Measurements from ENCODE around the gene ZBTB39.
"Not testable (repeated sequence)": the region's sequence is repeated elsewhere in the genome, so short reads cannot be mapped to it uniquely, and the experiment has no call there.

The ZBTB39 gene

DNA sequence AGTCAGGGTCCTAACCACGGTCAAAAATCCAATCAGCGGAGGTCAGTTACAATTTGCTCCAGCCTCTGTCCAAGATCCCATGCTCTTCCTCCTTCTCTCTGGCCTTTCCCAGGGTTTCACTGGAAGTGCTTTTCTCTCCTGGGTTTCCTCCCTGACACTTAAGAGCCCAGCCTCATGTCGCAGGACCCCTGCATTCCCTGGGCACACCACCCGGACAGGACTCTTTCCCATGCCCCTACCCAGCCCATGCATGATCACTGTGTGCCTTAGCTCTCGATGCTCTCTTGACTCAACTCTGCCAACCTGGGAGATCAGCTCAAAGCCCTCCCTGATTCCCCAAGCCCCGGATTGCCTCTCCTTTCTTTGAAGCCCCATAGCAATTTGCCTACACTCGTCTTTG is 25.4 kb upstream of the ZBTB39 start:
- DNase-seq (ENCODE audit: low spot score), result no peak

DNA sequence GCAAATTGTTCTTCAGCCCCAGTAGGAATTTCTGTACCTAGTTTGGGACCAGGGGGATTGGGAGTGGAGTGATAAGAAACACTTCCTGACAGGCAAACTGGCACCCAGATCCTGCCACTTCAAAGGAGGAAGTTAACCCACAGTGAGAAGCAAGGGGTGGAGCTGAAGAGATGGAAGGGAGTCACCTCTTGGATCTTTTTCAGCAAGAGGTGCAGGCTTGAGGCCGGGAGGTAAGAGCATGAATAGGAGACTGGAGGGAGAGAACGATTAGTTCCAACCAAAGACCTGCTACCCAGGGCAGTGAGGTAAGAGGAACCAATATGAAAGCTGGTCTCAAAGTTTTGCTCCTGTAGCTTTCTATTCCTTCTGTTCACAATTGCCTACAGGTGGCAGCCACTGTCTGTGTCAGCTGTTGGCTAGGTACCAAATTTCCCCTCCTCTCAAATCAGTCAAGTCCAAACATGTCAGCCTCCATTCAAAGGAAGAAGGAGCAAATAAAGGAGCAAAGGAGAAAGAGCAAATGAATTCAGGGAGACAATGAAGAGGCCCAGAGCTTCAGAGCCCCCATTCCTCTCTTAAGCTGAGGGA is 24.9 kb upstream of the ZBTB39 start:
- peak; percentile 30 for DNase-seq (ENCODE audit: low spot score)

DNA sequence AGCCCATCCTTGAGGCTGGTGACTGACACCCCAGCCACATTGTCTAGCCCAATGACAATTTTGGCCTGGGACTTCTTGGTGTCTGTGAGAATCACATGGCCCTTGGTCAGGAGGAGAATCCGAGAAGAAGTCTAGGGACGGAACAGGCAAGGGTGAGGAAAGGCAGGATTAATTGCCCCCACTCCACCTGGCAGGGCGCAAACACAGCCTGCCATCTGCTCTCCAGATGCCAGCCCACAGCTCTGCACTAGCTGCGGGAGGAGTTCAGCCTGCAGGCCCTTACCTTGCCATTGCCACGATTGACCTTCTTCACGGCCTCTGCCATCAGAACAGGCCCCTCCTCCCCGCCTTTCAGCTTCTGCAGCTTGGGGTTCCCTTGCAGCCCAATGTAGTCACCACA is 23.1 kb upstream of the ZBTB39 start:
- DNase-seq (ENCODE audit: low spot score), result no peak

DNA sequence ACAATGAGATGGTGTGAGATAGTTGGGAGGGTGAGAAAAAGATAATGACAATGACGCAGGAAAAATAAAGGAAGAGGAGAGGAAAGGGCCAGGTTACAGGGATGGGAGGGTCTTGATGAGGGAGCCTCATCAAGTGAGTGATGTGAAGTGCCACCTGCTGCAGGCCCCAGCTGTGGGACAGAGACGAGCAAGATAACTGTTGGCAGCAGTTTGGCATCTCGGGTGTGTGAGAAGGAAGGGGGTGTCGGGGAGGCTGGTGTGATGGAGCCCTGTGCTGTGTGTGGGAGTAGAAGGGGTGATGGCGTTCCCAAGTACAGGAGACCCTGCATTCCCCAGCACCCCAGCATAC is 21.4 kb upstream of the ZBTB39 start:
- no peak for DNase-seq (ENCODE audit: low spot score)

DNA sequence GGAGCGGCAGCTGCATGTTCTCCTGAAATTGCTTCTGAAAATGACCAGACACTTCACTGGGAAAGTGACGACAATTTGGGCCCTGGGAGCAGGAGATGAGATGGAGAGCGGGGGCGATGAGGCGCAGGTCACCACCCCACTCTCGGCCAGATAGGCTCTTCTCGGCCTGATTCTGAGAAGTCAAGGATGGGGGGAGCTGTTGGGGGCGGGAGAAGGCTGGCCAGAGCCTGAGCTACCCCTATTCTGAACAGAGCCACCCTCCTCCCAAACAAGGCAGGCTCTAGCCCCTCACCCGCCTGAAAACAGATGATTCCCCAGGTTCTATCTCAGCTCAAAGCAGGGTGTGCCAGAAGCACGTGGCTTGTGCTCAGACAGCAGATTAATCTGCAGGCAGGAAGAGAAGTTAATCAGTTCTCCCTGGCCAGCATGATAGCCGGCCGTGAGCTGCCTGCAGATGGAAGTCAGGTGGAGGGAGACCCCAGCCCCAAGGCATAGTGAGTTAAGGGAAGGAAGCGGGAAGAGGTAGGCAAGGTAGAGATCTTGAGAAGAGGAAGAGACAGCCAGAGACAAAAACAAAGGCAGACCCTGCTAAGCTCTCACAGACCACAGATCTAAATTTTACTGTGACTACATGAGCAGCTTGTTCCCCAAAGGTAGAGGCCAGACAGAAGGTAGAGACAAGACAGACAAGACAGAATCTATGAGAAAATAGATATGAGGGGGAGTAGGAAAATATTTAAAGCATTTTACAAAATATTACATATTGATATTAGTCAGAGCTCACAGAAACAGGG is 20.9 kb upstream of the ZBTB39 start:
- no peak for DNase-seq (ENCODE audit: low spot score)

DNA sequence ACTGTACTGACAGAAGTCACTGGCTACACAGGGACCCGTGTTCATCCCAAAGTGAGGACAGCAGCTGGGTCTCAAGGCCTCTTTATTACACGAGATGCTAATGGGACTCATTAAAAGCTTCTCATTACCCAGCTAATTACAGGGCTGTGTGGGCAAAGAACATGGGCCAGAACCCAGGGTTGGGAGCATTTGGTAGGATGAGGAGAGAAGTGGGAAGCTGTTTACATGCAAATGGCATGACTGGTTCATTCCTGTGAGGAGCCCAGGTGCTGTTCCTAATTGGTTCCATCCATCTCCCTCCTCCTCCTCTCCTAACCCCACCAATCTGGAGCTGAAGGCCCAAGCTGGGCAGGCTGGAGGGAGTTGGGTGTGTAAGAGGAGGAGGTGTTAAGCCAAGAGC is 18.9 kb upstream of the ZBTB39 start:
- no peak for DNase-seq (ENCODE audit: low spot score)

DNA sequence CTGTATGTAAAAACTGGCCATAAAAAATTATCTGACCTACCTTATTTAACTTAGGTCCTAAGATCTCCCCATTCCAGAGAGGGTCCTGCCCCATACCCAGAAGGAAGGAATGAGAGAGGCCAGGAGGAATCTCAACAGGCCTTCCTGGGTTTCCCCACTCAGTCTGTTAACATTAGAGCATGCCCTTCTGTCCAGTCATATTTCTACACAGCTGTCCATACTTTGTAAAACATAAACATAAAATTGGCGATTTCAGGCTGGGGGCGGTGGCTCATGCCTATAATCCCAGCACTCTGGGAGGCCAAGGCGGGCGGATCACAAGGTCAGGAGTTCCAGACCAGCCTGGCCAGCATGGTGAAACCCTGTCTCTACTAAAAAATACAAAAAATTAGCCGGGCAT is 16.0 kb upstream of the ZBTB39 start:
- DNase-seq (ENCODE audit: low spot score), result not testable (repeated sequence)

DNA sequence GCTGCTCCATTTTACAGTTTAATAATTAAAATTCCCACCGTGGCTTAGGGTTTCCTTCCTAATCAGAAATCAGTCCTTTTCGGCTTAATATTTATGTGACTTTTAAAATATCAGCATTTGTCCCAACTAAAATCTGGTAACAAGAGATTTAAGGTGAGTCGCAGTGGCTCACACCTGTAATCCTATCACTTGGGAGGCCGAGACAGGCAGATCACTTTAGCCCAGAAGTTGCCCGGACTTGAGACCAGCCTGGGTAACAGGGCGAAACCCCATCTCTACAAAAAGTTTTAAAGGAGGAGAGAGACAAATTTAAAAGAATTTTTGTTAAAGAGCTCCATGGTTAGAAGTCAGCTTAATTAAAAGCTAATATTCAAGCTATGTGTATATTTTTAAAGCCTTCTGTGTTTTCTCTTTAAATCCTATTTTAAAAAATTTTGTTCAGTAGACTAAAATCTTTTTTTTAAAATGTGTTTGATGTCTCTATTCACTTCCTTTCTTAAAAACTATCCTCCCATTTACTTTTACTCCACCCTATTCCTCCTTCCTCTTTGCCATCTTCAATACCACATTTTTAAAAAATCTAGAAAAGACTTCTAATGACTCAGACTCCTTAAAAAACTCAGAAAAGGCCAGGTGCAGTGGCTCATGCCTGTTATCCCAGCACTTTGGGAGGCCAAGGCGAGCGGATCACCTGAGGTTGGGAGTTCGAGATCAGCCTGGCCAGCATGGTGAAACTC is 13.8 kb upstream of the ZBTB39 start:
- DNase-seq (ENCODE audit: low spot score), result no peak

DNA sequence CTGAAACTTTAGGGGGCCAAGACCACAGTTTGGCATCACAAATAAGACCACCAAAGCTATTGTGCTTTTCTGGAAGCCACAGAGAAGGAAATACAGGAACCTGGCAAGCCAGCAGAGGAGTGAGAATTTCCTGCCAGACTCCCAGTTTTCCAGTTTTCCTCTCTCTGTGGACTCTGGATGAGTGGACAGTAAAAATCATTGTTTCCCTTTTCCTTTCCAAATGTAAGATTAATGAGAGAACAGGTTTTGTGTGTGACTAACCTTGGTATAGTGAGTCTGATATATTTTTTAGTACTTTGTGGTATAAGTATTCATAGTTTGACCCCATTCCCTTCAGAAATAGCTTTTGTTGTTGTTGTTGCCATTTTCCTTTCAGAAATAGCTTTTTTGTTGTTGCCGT is 12.6 kb upstream of the ZBTB39 start:
- DNase-seq (ENCODE audit: low spot score), result no peak

DNA sequence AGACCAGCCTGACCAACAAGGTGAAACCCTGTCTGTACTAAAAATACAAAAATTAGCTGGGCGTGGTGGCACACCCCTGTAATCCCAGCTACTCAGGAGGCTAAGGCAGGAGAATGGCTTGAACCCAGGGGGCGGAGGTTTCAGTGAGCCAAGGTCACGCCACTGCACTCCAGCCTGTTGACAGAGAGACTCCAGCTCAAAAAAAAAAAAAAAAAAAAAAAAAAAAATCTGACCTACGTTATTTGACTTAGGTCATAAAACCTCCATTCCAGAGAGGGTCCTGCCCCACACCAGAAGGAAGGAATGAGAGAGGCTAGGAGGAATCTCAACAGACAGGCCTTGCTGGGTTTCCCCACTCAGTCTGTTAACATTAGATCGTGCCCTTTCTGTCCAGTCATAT is 12.0 kb upstream of the ZBTB39 start:
- DNase-seq (ENCODE audit: low spot score), result not testable (repeated sequence)

DNA sequence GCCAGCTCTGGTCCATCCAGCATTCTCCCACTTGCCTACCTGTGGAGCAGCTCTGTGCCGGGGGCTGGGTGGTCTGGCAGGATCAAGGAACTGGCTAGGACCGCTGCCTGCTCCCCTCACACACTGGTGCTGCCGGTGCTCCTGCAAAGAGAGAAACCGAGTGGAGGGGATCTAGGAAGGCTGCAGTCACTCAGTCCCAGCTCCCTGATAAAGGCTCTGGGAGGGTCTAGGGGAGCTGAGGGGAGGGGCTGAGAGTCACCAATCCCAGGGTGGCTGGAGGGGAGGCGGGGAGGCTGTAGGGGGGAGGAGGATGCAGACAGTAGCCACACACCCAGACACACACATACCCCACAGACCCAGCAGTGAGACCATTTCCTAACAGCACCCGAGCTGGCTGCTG is 10.0 kb upstream of the ZBTB39 start, which contains the start of gene TAC3:
TAC3 (minus strand) TSS at position 182 of the 400 bp plus-strand sequence. CDS start 732 bp downstream, outside the sequence.
- DNase-seq (ENCODE audit: low spot score), result no peak

DNA sequence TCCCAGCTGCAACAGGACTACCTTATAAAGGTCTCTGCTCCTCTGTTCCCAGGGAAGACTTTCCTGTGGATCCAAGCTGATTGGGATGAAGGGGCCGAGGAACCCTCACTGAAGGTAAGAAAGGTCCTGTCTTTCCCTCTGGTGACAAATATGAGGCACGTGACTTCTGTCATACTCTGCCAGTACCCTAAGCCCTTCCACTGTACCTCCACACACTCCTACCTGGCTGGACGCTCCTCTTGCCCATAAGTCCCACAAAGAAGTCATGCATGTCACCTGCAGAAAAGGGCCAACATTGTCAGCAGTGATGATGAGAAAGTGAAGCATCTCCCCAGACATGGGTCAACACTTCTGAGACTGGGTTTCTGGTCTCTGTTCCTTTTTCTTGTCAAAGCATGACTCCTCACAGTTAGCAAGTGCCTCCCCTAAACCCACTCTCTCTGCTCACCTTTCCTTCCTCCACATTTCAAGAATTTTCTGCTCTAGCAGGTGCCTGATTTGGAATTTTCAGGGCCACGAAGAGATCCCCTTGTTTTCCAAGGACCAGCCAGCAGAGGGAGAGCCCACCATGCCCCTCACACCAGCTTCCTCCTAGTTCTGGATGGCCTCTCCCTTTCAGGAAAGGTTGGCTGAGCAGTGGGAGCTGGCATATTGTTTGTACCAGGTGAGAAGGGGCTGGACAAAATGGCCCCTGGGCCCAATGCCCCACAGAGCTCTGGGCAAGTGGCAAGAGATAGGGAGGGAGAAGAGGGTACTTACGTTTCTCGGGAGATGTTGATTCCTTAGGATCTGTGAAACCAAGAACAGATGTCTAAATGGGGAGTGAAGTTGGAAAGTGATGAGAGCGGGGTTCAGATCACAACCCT is 6.5 kb upstream of the ZBTB39 start:
- no peak for DNase-seq (ENCODE audit: low spot score)

DNA sequence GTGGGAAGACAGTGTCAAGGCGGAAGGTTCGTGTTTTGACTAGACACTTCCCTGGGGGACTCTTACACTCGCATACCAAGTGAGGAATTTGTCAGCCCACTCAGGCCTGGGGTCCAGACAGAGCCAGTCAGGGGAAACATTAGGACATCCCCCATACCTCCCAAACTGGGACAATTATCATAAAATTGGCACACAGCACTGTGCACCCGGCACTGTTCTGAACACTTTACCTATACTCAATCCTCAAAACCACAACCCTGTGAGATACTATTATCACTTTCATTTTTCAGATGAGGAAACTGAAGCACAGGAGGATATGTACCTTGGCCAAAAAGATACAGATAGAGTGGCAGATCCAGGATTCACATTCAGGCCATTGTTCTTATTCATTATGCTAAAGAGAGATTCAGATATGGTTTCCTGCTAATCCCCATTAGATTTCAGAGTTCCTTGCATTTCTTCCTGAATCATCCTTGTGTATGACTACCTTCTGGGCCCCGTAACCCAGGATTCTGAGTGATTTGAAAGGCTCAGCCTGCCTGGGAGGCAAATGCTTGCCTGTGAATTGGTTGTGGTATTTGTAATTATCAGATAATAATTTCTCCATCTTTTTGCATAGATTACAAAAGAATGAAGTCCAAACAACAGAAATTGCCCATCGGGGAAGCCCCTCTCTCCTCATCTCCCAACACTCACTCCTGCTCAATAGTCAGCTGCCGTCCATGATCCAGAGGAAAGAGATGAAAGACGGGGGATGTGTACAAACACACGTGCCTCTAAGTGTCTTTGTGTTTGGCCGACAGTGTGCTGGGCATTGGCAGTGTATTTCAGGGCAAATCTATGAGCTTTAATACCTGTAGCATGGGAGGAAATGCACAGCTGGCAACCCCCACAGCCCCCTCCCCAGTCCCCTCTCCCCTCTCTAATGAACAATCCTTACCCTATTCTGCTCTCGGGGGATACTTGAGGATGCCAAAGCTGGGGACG is 5.4 kb upstream of the ZBTB39 start:
- peak; percentile 29 for DNase-seq (ENCODE audit: low spot score)

DNA sequence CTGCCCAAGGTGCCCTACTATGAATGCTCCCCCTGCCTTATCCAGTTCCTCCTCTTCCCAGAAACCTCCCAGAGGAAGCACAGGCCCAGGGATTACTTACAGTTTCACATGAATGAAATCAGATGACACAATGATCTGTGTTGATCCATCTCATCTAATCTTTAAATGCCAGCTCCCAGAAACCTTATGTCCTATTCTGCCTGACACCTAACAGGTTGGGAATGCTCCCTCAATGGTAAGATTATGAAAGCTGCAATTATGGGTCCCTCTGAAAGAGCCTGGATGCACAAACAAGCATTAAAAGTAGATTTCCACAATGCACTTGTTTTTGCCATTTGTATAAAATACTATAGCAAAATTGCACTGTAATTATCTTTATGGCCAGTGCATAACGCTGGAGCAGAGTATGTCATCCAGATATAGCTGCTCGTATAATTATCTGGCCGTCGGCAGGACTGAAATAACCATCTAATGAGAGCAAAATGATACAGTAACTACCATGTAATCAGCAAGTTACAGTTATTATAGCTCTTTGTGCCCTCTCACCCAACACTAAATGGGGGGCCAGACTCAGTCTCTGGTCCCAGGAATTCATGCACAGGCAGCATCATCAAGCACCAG is 4.4 kb upstream of the ZBTB39 start:
- DNase-seq (ENCODE audit: low spot score), result no peak

DNA sequence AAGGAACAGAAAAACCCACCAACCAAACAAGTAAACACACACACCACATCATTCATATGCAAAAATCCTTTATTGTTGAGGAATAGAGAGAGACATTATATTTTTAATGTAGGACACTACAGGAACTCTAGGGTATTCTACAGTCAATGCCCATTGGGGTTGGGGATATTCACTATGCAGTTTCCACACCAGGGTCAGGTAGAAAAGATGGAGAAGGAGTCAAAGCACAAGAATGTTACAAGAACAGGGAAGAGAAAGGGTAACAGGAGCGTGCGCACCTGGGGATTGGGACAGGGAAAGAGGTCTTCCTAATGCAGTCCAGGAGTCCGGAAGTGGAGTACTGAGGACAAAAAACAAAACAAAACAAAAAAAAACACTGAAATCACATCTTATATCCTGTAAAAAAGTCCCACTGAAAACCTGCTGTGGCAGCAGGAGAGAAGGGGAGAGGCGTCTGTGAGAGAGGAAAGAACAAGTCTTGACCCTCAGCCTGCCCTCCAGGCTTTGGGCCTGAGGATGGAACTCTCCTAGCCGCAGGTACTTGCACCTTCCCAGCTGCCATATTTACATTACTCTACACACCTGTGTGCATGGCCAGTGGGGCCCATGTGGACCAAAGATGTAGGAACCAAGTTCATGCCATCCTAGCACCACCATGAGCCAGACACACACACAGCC is 3.7 kb upstream of the ZBTB39 start:
- DNase-seq (ENCODE audit: low spot score), result no peak

DNA sequence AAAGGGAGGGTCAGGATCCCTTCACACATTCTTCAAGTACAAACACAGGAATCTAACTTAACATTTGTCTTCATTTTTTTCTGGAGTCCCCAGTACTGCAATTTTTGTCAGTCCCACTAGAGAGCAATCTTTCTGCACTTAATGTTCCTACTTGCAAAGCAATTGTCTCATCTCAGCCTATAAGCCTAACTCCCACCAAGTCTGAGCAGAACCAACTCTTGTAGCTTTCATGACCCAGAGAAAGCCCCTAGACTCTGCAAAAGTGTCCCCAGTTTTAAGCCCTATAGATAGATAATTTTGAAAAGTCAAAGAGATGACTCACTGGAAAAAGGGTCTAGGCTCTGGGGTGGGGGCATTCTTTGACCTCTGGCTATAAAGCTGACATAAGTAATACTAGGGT is 1.8 kb upstream of the ZBTB39 start:
- peak; percentile 66 for DNase-seq (ENCODE audit: low spot score)

DNA sequence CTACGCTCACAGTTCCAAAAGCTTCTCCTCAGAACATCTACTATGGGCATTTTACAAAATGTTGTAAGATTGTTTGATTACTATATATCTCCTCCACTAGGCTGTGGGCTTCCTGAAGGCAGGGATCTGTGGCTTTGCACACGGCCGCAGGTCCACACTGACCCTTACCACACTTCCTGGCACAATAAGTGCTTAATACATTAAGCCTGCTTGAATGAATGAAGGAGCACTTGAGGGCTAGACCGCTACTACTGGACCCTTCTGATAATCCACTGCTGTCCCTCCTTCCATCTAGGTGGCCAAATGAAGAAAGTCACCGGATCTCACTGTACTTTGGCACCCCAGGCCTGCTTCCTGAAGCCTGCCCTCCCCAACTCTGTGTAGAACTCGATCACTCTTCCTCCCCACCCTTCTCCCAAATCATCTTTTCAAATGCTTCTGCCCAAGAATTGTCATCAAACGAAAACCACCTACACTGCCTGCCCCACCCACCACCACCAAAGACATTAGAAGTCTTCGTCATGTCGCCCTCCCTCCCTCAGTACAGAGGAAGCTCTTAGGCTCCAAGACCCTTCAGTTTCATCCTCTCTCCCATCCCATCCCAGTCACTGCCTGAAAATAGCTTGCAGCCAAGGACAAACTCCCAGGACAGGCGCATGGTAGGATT is 596 bp upstream of the ZBTB39 start:
- peak; percentile 18 for DNase-seq (ENCODE audit: low spot score)

DNA sequence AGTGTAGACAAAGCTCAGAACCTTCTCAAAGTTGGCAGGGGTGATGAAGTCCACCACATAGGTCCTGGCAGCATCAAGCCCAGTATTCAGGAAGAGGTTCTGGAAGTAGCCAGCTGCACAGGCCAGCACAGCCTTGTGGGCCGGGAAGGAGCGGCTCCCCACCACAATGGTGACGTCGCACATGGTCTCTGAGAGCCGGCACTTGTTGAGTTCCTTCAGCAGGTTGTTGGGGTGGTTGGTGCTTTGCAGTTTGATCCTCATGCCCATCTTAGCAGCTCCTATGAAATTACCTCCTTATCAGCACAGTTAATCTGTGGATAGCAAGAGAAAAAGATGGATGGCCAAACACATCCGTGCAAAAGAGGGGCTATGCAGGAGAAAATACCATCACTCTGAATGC is 1.7 kb downstream of the ZBTB39 start:
- DNase-seq (ENCODE audit: low spot score), result no peak

DNA sequence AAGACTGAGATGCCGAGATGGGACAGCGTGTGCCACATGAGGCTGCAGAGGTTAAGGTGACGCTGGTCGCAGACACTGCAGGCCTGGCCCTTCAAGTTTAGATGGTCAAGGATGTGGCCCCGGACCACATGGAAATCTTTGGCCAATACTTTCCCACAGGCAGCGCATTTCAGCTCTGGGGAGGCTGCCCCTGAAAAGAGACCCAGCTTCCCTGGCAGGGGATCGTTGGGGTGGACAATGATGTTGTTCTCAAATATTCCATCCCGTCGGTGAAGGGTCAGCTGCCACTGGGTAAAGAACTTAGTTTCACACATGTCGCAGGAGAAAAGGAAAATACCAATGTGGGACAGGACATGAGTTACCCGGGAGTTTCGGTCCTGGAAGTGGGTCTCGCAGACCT is 3.0 kb downstream of the ZBTB39 start:
- DNase-seq (ENCODE audit: low spot score), result no peak
